Lower lobe of right lung (tissue), 2 donors: ENCODE measurements around the gene DOCK1. TPM values are rescaled to one million over a fixed set of nuclear protein-coding genes. Genes with fewer than 3 reads are reported as not detected.

Experiments used
- ATAC-seq, 2 donors: fragments of 200-7000 bp; cut with Tn5 transposase; one replicate each; pipeline ENCODE4 v1.9.1; 2020 to 2022; ENCODE audit warnings: mild to moderate bottlenecking in 2 of 2, moderate library complexity in 2 of 2
- DNase-seq: peaks from one replicate; pipeline ENCODE4 v3.0.0-alpha.2; 2020
- H3K27ac ChIP-seq: fragments of 200-600 bp; one replicate; pipeline ENCODE4 v1.8.0; 2022
- H3K27me3 ChIP-seq: fragments of 200-600 bp; one replicate; pipeline ENCODE4 v1.8.0; 2022; ENCODE audit warnings: low read depth
- H3K36me3 ChIP-seq: fragments of 200-600 bp; one replicate; pipeline ENCODE4 v1.8.0; 2022; ENCODE audit warnings: mild to moderate bottlenecking
- H3K4me1 ChIP-seq: fragments of 200-600 bp; one replicate; pipeline ENCODE4 v1.8.0; 2022
- H3K4me3 ChIP-seq: fragments of 200-600 bp; one replicate; pipeline ENCODE4 v1.8.0; 2022; ENCODE audit warnings: mild to moderate bottlenecking
- H3K9me3 ChIP-seq: fragments of 200-600 bp; one replicate; pipeline ENCODE4 v1.8.0; 2022
- CTCF ChIP-seq: fragments of 200-600 bp; IDR thresholded peaks from one replicate; pipeline ENCODE4 v1.8.0; 2022; ENCODE audit warnings: antibody characterized with exemption, mild to moderate bottlenecking
- intact Hi-C: fragments of 100-400 bp; cut with DNase I; formaldehyde crosslinking; loops from one replicate; pipeline ENCODE4 v1.11.0; 2022
- total RNA-seq: library from RNA; stranded (reverse); fragmentation: NEBNext Ultra II Directional; extraction: Animal tissue kit (Norgen Biotek cat#: 25700); gene quantifications from one replicate; pipeline ENCODE4 v1.2.1, GENCODE V29; 2021
- donor health status: DM: no; HTN: yes; CAD: no; lungs with severe emphysema.

DOCK1 gene
- total RNA-seq, 1 donor from 2014 or later, result 44.8 TPM

DNA sequence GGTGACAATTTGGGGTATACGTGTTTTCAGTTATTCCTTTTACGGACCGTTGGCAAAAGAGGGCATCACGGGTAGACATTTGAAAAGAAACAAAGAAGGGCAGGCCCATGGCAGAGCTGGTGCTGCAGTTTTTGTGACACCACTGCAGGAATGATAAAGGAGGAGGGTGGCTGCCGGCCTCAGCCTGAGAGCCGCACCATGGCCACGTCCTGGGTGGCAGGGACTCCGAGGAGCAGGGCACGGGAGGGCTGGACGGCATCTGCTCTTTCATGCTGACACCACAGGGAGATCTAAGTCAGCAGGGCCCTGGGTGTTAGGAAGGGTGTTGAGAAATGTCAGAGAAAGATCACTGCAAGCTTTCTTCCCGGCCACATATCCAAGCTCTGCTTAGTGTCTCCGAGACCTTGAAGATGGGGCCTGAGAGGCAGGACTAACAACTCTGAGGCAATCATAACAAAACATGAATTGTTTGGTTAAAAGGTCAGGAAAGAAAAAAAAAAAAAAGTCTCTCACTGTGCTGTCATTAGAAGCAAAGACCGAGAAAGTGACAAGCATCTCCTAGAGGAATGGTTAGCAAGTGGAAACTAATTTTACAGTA lies 254.5 kb downstream of the DOCK1 start:
- Histone ChIP-seq H3K36me3 (no peaks in the 10 kb centered on the region), H3K27ac (no peak overlapping the region), H3K9me3 (no peaks in the 10 kb centered on the region), H3K4me3 (no peak overlapping the region), H3K4me1 (peaks cover 10% of the 10 kb centered on the region), H3K27me3 (no peaks in the 10 kb centered on the region)
- ATAC-seq, result no peak
- intact Hi-C loops, result no loop called here
- DNase-seq, result no peak
- TF ChIP-seq CTCF, result no peak

GRCh38 chr10:127161482-127161881 lies 256.3 kb downstream of the DOCK1 start:
- intact Hi-C loops, result no loop called here
- Histone ChIP-seq H3K4me1 (peaks cover 10% of the 10 kb centered on the region), H3K27ac (no peak overlapping the region), H3K36me3 (no peaks in the 10 kb centered on the region), H3K4me3 (no peak overlapping the region), H3K9me3 (no peaks in the 10 kb centered on the region), H3K27me3 (no peaks in the 10 kb centered on the region)
- TF ChIP-seq CTCF, result no peak
- ATAC-seq (no peak), DNase-seq (no peak)

- TF ChIP-seq CTCF, result no peak
- Histone ChIP-seq H3K36me3 (no peaks in the 10 kb centered on the region), H3K4me3 (no peak overlapping the region), H3K9me3 (no peaks in the 10 kb centered on the region), H3K27me3 (no peaks in the 10 kb centered on the region), H3K4me1 (peaks cover 4% of the 10 kb centered on the region), H3K27ac (no peak overlapping the region)
- DNase-seq (no peak), ATAC-seq (no peak)
- intact Hi-C loops, result no loop called here
Measured at GRCh38 chr10:127162841-127163240, 257.6 kb downstream of the DOCK1 start.

DNA sequence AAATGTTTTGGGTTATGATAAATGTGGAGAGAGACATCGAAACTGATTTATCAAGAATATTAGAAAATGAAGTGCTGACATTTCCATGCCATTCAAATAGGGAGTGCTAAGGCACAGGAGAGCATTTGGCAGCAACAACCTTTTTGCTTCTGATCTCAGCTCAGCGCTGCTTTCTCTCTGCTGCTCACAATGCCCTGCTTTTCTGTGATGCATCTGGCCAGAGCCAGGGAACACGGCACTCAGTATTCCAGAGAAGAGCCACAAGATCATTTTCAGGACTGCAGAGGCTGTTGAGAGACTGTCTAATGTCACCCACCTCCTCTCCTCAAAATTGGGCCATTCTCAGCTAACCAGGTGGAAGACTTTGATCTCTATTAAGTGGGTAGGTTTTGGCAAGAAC lies 263.0 kb downstream of the DOCK1 start:
- ATAC-seq (no peak), DNase-seq (no peak)
- Histone ChIP-seq H3K4me3 (no peak overlapping the region), H3K27me3 (no peaks in the 10 kb centered on the region), H3K9me3 (no peaks in the 10 kb centered on the region), H3K36me3 (no peaks in the 10 kb centered on the region), H3K27ac (no peak overlapping the region), H3K4me1 (no peaks in the 10 kb centered on the region)
- TF ChIP-seq CTCF, result no peak
- intact Hi-C loops, result no loop called here

- TF ChIP-seq CTCF, result no peak
- no peak for DNase-seq
- Histone ChIP-seq H3K9me3 (no peaks in the 10 kb centered on the region), H3K27ac (no peak overlapping the region), H3K4me1 (no peaks in the 10 kb centered on the region), H3K27me3 (no peaks in the 10 kb centered on the region), H3K4me3 (no peak overlapping the region), H3K36me3 (peaks cover 3% of the 10 kb centered on the region)
- no peak for ATAC-seq
- intact Hi-C loops, result no loop called here
Measured at GRCh38 chr10:127174866-127175265, 269.6 kb downstream of the DOCK1 start.
